ENCODE data around the gene TECPR2. TPM values are rescaled to one million over a fixed set of nuclear protein-coding genes. Genes with fewer than 3 reads are reported as not detected.

Gene TECPR2
- total and polyA plus RNA-seq, 2 of the 13 experiments (the other 11 are each of a cell fraction or from before 2014, with no cell fraction given), result 3.5 to 5.7 TPM

DNA sequence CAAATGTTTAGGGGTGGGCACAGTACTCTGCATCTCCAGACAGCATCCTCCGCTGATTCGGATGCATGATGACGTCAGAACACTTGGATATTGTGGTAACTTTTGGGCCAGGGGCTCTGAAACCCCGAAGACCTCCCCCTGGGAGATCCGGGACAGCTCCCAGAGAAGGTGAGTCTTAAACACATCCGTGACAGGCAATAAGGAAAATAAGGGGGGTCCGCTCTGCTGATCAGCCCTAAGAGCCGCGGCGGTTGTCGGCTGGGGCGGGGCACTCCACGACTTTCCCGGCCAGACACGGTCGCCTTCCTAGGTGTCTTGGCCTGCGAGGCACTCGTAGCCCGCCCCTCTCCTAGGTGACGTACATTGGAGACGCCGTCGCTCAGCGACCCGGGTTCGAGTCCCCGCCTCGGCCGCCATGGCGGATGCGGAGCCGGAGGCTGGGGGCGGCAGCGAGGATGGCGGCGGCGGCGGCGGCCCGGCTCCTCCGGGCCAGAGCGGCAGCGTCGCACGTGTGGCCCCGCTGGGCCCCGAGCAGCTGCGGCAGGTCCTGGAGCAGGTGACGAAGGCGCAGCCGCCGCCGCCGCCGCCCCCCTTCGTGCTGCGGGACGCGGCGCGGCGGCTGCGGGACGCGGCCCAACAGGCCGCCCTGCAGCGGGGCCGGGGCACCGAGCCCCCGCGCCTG lies 43.2 kb upstream of the TECPR2 start, which contains the start of gene ZNF839 (continued):
- TF ChIP-seq ATF7-NPFF (CRISPR knock-in tag; IDR thresholded peaks at IDR 0.05; ENCODE audit: low read depth) (peak; percentile 40; the same call in 1 of the 2 replicates), ZNF570 (CRISPR knock-in tag; IDR thresholded peaks at IDR 0.05; ENCODE audit: borderline replicate concordance) (no peak), ASH2L (IDR thresholded peaks at IDR 0.05; ENCODE audit: insufficient read length, low read depth, low read length) (peak; percentile 54), TGIF2 (CRISPR knock-in tag; IDR thresholded peaks at IDR 0.05) (no peak; the same call in 1 of the 2 replicates), NR3C1 (CRISPR knock-in tag; IDR thresholded peaks at IDR 0.05) (no peak), GABPB1 (CRISPR knock-in tag; IDR thresholded peaks at IDR 0.05) (peak; percentile 74), FOXA1 (IDR thresholded peaks at IDR 0.05) (no peak), FOXA1 (CRISPR knock-in tag; IDR thresholded peaks at IDR 0.05) (0 out of 2 replicates have a peak, but pooled peaks have one; percentile 4), POLR2G (IDR thresholded peaks at IDR 0.05; ENCODE audit: low read depth, low read length) (peak; percentile 52; the same call in 1 of the 2 replicates), SRY (CRISPR knock-in tag; IDR thresholded peaks at IDR 0.05) (no peak), GATAD2A (CRISPR knock-in tag; IDR thresholded peaks at IDR 0.05) (peak; percentile 45; the same call in 1 of the 2 replicates), KLF16 (CRISPR knock-in tag; IDR thresholded peaks at IDR 0.05) (peak in 1 of 2 experiments; percentile 58; a peak in 1 of 4 replicates)
- TF ChIP-seq, protein P1, sequence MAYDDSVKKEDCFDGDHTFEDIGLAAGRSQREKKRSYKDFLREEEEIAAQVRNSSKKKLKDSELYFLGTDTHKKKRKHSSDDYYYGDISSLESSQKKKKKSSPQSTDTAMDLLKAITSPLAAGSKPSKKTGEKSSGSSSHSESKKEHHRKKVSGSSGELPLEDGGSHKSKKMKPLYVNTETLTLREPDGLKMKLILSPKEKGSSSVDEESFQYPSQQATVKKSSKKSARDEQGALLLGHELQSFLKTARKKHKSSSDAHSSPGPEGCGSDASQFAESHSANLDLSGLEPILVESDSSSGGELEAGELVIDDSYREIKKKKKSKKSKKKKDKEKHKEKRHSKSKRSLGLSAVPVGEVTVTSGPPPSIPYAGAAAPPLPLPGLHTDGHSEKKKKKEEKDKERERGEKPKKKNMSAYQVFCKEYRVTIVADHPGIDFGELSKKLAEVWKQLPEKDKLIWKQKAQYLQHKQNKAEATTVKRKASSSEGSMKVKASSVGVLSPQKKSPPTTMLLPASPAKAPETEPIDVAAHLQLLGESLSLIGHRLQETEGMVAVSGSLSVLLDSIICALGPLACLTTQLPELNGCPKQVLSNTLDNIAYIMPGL (CRISPR knock-in tag; IDR thresholded peaks at IDR 0.05; ENCODE audit: borderline replicate concordance in 1 of 2, low read depth in 1 of 2), result peak; percentile 58 to 60; a peak in 2 of 4 replicates
- TF ChIP-seq, protein P2, sequence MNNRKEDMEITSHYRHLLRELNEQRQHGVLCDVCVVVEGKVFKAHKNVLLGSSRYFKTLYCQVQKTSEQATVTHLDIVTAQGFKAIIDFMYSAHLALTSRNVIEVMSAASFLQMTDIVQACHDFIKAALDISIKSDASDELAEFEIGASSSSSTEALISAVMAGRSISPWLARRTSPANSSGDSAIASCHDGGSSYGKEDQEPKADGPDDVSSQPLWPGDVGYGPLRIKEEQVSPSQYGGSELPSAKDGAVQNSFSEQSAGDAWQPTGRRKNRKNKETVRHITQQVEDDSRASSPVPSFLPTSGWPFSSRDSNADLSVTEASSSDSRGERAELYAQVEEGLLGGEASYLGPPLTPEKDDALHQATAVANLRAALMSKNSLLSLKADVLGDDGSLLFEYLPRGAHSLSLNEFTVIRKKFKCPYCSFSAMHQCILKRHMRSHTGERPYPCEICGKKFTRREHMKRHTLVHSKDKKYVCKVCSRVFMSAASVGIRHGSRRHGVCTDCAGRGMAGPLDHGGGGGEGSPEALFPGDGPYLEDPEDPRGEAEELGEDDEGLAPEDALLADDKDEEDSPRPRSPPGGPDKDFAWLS (CRISPR knock-in tag; IDR thresholded peaks at IDR 0.05; ENCODE audit: borderline replicate concordance), result no peak
- TF ChIP-seq, protein P3, sequence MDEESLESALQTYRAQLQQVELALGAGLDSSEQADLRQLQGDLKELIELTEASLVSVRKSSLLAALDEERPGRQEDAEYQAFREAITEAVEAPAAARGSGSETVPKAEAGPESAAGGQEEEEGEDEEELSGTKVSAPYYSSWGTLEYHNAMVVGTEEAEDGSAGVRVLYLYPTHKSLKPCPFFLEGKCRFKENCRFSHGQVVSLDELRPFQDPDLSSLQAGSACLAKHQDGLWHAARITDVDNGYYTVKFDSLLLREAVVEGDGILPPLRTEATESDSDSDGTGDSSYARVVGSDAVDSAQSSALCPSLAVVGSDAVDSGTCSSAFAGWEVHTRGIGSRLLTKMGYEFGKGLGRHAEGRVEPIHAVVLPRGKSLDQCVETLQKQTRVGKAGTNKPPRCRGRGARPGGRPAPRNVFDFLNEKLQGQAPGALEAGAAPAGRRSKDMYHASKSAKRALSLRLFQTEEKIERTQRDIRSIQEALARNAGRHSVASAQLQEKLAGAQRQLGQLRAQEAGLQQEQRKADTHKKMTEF (CRISPR knock-in tag; IDR thresholded peaks at IDR 0.05), result peak; percentile 71; the same call in 1 of the 2 replicates
- TF ChIP-seq, protein P4, sequence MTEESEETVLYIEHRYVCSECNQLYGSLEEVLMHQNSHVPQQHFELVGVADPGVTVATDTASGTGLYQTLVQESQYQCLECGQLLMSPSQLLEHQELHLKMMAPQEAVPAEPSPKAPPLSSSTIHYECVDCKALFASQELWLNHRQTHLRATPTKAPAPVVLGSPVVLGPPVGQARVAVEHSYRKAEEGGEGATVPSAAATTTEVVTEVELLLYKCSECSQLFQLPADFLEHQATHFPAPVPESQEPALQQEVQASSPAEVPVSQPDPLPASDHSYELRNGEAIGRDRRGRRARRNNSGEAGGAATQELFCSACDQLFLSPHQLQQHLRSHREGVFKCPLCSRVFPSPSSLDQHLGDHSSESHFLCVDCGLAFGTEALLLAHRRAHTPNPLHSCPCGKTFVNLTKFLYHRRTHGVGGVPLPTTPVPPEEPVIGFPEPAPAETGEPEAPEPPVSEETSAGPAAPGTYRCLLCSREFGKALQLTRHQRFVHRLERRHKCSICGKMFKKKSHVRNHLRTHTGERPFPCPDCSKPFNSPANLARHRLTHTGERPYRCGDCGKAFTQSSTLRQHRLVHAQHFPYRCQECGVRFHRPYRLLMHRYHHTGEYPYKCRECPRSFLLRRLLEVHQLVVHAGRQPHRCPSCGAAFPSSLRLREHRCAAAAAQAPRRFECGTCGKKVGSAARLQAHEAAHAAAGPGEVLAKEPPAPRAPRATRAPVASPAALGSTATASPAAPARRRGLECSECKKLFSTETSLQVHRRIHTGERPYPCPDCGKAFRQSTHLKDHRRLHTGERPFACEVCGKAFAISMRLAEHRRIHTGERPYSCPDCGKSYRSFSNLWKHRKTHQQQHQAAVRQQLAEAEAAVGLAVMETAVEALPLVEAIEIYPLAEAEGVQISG (CRISPR knock-in tag; IDR thresholded peaks at IDR 0.05), result peak; percentile 89
- TF ChIP-seq, protein P5, sequence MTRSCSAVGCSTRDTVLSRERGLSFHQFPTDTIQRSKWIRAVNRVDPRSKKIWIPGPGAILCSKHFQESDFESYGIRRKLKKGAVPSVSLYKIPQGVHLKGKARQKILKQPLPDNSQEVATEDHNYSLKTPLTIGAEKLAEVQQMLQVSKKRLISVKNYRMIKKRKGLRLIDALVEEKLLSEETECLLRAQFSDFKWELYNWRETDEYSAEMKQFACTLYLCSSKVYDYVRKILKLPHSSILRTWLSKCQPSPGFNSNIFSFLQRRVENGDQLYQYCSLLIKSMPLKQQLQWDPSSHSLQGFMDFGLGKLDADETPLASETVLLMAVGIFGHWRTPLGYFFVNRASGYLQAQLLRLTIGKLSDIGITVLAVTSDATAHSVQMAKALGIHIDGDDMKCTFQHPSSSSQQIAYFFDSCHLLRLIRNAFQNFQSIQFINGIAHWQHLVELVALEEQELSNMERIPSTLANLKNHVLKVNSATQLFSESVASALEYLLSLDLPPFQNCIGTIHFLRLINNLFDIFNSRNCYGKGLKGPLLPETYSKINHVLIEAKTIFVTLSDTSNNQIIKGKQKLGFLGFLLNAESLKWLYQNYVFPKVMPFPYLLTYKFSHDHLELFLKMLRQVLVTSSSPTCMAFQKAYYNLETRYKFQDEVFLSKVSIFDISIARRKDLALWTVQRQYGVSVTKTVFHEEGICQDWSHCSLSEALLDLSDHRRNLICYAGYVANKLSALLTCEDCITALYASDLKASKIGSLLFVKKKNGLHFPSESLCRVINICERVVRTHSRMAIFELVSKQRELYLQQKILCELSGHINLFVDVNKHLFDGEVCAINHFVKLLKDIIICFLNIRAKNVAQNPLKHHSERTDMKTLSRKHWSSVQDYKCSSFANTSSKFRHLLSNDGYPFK (CRISPR knock-in tag; IDR thresholded peaks at IDR 0.05; ENCODE audit: borderline replicate concordance), result peak; percentile 85
